Adrenal gland (tissue), 12 donors: Measurements from ENCODE around the gene CXADR. TPM values are rescaled to one million over a fixed set of nuclear protein-coding genes. Genes with fewer than 3 reads are reported as not detected.

Source experiments
- DNase-seq, 7 donors: peaks; one replicate each; pipeline ENCODE4 v3.0.0-alpha.2; 2019 to 2020
- H3K27ac ChIP-seq, 5 donors: fragments of 200-600 bp; sonication (generic) in 4 of 5; 1 replicate in 3 of 5; 2 replicates in 2 of 5; pipeline versions ENCODE4 v1.5.1 to v1.8.0; 2016 to 2020; ENCODE audit warnings: mild to moderate bottlenecking in 1 of 5
- H3K27me3 ChIP-seq: fragments of 200-600 bp; 2 replicates; pipeline ENCODE4 v1.8.0; 2021
- H3K36me3 ChIP-seq, 2 donors: fragments of 200-600 bp; replicated peaks in 1 of 2; 1 replicate in 1 of 2; 2 replicates in 1 of 2; pipeline versions ENCODE4 v1.5.1 to v1.8.0; 2018 to 2022
- H3K4me1 ChIP-seq, 2 donors: fragments of 200-600 bp; replicated peaks in 1 of 2; 1 replicate in 1 of 2; 2 replicates in 1 of 2; pipeline versions ENCODE4 v1.5.1 to v1.8.0; 2018 to 2021
- H3K4me3 ChIP-seq, 4 donors: fragments of 200-600 bp; sonication (generic) in 3 of 4; one replicate each; pipeline ENCODE4 v1.5.1; 2016 to 2018
- H3K9me3 ChIP-seq, 3 donors: fragments of 200-600 bp; sonication (generic) in 1 of 3; replicated peaks in 1 of 3; 1 replicate in 2 of 3; 2 replicates in 1 of 3; pipeline versions ENCODE4 v1.5.1 to v1.8.0; 2016 to 2021
- POLR2A ChIP-seq, 2 donors: fragments of 450-650 bp; IDR thresholded peaks; one replicate each; pipeline ENCODE4 v1.6.1; 2017; ENCODE audit warnings: antibody characterized with exemption in 2 of 2, mild to moderate bottlenecking in 2 of 2, moderate library complexity in 1 of 2
- WGBS, 4 donors: extraction: QIAGEN DNeasy Blood & Tissue Kit in 2 of 4; methylation state at CpG; one replicate each; pipeline versions ENCODE4 v1.1.5 to v1.1.7; 2013 to 2017; 5-methylcytosine and 5-hydroxymethylcytosine counted together
- intact Hi-C, 2 donors: fragments of 100-400 bp; cut with DNase I; formaldehyde crosslinking; loops; one replicate each; pipeline versions ENCODE4 v1.14.1 to v1.15.0; 2022 to 2023
- polyA plus RNA-seq, 3 donors: library from polyadenylated mRNA; stranded (reverse); fragments of 200-250 nt in 2 of 3; fragments of 350-450 nt in 1 of 3; fragmentation: Illumina TruSeq in 1 of 3; extraction: RNeasy Lipid Tissue Mini Kit (QIAGEN cat#74804) in 1 of 3; gene quantifications; one replicate each; pipeline ENCODE4 v1.2.3, GENCODE V29; 2013 to 2014
- total RNA-seq, 9 donors: library from RNA; depleted of rRNA in 4 of 9; stranded (reverse); fragments of >200 nt in 4 of 9; fragments of 120-200 nt in 1 of 9; fragmentation: NEBNext Ultra II Directional in 1 of 9; extraction: Animal tissue kit (Norgen Biotek cat#: 25700) in 1 of 9; gene quantifications; one replicate each; pipeline versions ENCODE4 v1.1.0 to v1.2.4, GENCODE V29; 2013 to 2023
- TF ChIP-seq, protein P1 (sequence below), 6 experiments: fragments of 450-650 bp in 4 of 6; fragments of 200-600 bp in 2 of 6; sonication (generic) in 1 of 6; IDR thresholded peaks; 1 replicate in 5 of 6; 2 replicates in 1 of 6; pipeline versions ENCODE4 v1.5.1 to v1.8.0; 2016 to 2021; ENCODE audit warnings: antibody characterized with exemption in 6 of 6, mild to moderate bottlenecking in 2 of 6, moderate library complexity in 1 of 6
- donor health status: healthy with polysubstance abuse.
- donor health status: Bipolar disorder and iron deficiency.
- donor health status: DM: yes; HTN: yes; CAD: no.
- donor health status: DM: no; HTN: no; CAD: no.
- donor health status: DM: no; HTN: no; CAD: no.
- donor health status: DM: yes; HTN: yes; CAD: no.

CXADR gene
- total and polyA plus RNA-seq, 12 donors, result 1.5 to 25.2 (median 11.5) TPM

DNA sequence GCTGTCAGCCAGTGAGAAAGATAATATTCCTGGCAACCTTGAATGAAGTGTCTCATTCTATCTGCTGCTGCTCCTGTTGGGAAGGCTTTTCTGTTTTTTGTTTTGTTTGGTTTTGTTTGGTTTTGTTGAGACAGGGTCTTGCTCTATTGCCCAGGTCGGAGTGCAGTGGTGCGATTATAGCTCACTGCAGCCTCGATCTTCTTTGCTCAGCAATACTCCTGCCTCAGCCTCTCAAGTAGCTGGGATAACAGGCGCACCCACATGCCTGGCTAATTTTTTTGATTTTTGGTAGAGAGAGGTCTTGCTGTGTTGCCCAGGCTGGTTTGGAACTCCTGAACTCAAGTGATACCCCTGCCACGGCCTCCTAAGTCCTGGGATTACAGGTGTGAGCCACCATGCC lies 62.2 kb downstream of the CXADR start:
- Histone ChIP-seq H3K4me3 (no peak overlapping the region), H3K4me1 (no peaks in the 10 kb centered on the region), H3K36me3 (no peaks in the 10 kb centered on the region), H3K27me3 (no peaks in the 10 kb centered on the region), H3K27ac (no peak overlapping the region), H3K9me3 (no peaks in the 10 kb centered on the region)
- intact Hi-C loops, result no loop called here
- 89 to 94% (median 92%) methylated on average over 5 of the region's 5 CpGs for WGBS, 4 donors
- no peak for DNase-seq
- TF ChIP-seq, protein P1, sequence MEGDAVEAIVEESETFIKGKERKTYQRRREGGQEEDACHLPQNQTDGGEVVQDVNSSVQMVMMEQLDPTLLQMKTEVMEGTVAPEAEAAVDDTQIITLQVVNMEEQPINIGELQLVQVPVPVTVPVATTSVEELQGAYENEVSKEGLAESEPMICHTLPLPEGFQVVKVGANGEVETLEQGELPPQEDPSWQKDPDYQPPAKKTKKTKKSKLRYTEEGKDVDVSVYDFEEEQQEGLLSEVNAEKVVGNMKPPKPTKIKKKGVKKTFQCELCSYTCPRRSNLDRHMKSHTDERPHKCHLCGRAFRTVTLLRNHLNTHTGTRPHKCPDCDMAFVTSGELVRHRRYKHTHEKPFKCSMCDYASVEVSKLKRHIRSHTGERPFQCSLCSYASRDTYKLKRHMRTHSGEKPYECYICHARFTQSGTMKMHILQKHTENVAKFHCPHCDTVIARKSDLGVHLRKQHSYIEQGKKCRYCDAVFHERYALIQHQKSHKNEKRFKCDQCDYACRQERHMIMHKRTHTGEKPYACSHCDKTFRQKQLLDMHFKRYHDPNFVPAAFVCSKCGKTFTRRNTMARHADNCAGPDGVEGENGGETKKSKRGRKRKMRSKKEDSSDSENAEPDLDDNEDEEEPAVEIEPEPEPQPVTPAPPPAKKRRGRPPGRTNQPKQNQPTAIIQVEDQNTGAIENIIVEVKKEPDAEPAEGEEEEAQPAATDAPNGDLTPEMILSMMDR (IDR thresholded peaks at IDR 0.05), result no peak
- TF ChIP-seq POLR2A (IDR thresholded peaks at IDR 0.05), result no peak

GRCh38 chr21:17576080-17576835 lies 63.4 kb downstream of the CXADR start:
- no peaks in the 10 kb centered on the region for H3K4me1 ChIP-seq
- H3K27ac ChIP-seq, result no peak overlapping the region
- no peak overlapping the region for H3K4me3 ChIP-seq
- TF ChIP-seq, protein P1 (IDR thresholded peaks at IDR 0.05), result no peak
- TF ChIP-seq POLR2A (IDR thresholded peaks at IDR 0.05), result no peak
- H3K36me3 ChIP-seq, result no peaks in the 10 kb centered on the region
- intact Hi-C loops, result no loop called here
- 49 to 60% (median 53%) methylated on average over 5 of the region's 5 CpGs for WGBS, 4 donors
- DNase-seq, result no peak
- H3K27me3 ChIP-seq, result no peaks in the 10 kb centered on the region
- no peaks in the 10 kb centered on the region for H3K9me3 ChIP-seq

- no peak for DNase-seq
- no peaks in the 10 kb centered on the region for H3K36me3 ChIP-seq
- WGBS, 4 donors, result 89 to 100% (median 94%) methylated on average over 1 of the region's 1 CpG
- no peaks in the 10 kb centered on the region for H3K27me3 ChIP-seq
- TF ChIP-seq, protein P1 (IDR thresholded peaks at IDR 0.05), result no peak
- no peak for TF ChIP-seq POLR2A (IDR thresholded peaks at IDR 0.05)
- no peak overlapping the region for H3K27ac ChIP-seq
- no peaks in the 10 kb centered on the region for H3K9me3 ChIP-seq
- peaks cover 0 to 6% of the 10 kb centered on the region in 2 donors for H3K4me1 ChIP-seq
- H3K4me3 ChIP-seq, result no peak overlapping the region
- intact Hi-C loops, result no loop called here
These were observed 64.9 kb downstream of the CXADR start for GRCh38 chr21:17577701-17578100.

DNA sequence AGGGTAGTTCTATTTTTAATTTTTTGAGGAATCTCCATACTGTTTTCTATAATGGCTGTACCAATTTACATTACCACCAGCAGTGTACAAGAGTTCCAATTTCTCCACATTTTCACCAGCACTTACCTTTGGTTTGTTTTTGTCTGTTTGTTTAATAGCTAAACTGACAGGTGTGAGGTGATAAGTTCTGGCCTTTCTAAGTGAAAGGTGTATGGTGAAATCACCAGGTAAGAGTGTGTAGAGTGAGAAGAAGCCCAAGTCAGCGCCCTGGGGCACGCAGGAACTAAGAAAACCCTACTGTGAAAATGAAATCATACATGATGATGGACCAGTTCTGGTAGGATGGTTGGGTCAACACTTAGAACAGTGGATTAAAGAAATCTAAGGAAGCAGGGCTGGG lies 65.3 kb downstream of the CXADR start:
- H3K4me3 ChIP-seq, result no peak overlapping the region
- peaks cover 0 to 7% of the 10 kb centered on the region in 2 donors for H3K4me1 ChIP-seq
- no peaks in the 10 kb centered on the region for H3K9me3 ChIP-seq
- no peak overlapping the region for H3K27ac ChIP-seq
- 91 to 98% (median 96%) methylated on average over 2 of the region's 2 CpGs for WGBS, 4 donors
- no peaks in the 10 kb centered on the region for H3K36me3 ChIP-seq
- intact Hi-C loops, result no loop called here
- no peak for DNase-seq
- TF ChIP-seq, protein P1 (IDR thresholded peaks at IDR 0.05), result no peak
- no peak for TF ChIP-seq POLR2A (IDR thresholded peaks at IDR 0.05)
- no peaks in the 10 kb centered on the region for H3K27me3 ChIP-seq
